Renal cortical epithelial cell (primary cell): ENCODE results near the gene HES2. TPM values are rescaled to one million over a fixed set of nuclear protein-coding genes. Genes with fewer than 3 reads are reported as not detected.
"Not testable (repeated sequence)": the region's sequence is repeated elsewhere in the genome, so short reads cannot be mapped to it uniquely, and the experiment has no call there.

ENCODE experiments used
- DNase-seq: peaks from one replicate; pipeline ENCODE4 v3.0.0-alpha.2; 2011; ENCODE audit warnings: low read depth
- total RNA-seq: library from RNA; depleted of rRNA; stranded (reverse); fragments of >200 nt; gene quantifications from 2 replicates; pipeline ENCODE4 v1.2.3, GENCODE V29; 2014

Gene HES2
- total RNA-seq, 1 donor from 2014 or later = 5.8 TPM

- DNase-seq = no peak
Measured at GRCh38 chr1:6454856-6455751, 35.4 kb upstream of the HES2 start.

GRCh38 chr1:6453895-6454855 lies 34.5 kb upstream of the HES2 start:
- DNase-seq = not testable (repeated sequence)

GRCh38 chr1:6450943-6451373 lies 31.2 kb upstream of the HES2 start:
- DNase-seq = no peak

DNA sequence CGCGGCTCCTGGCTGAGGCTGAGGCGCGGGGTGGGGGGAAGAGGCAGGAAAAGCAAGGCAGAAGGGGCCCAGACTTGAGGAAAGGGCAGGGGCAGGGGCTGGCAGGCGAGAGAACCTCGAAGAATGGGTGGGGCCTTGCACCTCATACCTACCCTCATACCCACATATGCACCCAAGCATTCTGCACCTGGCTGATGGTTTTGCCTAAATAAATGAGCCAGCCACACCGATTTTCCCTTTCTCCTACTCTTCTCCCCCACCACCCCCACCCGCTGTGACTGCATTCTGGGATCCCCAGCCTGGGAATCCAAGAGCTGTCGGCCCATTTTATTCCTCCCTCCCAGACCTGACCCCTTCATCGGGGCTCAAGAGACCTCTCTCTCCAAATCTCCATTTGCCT lies 30.8 kb upstream of the HES2 start:
- DNase-seq = not testable (repeated sequence)

DNA sequence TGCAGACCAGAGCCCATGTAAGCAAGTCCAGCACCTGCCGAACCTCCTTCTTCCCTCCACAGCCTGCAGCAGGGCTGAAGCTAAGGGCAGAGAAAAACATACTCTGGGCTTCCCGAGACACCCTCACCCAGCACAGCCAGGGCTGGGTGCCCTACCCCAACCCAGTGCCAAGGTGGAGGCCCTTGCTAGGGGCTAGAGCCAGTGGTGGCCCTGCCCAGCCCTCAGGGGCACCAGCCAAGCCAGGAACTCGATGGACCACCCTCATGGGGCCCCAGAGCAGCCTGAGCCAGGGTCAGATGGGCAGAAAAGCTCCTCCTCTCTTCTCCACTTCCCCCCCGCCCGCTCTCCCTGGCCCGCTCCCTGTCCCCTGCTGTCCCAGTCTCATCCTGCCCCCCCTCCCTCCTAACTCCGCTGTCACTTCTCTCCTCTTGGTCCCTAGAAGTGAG lies 30.3 kb upstream of the HES2 start:
- no peak for DNase-seq

DNA sequence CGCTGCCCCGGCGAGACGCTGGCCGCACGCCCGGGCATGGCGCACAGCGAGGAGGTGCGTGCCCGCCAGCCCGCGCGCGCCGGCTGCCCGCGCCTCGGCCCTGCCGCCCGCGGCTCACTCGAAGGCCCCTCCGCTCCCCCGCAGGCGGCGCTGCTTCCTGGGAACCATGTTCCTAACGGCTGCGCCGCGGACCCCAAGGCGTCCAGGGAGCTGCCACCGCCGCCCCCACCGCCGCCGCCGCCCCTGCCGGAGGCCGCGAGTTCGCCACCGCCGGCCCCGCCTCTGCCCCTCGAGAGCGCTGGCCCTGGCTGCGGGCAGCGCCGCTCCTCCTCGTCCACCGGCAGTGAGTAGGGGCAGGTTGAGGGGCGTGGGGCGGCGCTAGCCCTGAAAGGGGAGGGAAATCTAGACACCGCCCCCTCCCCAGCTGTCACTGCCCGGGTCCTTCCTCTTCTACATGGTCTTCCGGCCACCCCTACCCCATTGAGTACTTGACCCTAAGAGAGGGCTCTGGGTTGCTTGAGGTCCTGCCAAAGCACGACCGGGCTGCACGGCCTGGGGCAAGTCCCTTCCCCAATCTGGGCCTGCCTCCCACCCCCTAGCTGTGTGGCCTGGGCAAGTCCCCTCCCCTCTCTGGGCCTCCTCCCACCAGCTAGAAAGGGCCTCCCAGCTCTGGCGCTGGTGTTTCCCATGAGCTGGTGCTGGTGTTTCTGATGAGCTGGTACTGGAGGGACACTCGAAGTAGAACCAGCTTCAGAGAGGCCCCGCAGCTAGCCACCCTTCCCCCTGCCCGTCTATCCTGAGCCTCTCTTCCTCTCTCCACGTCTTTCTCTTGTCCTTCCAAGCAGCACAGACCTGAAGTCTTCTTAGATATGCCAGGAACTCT lies 29.3 kb upstream of the HES2 start:
- DNase-seq = no peak

GRCh38 chr1:6447818-6448748 lies 28.4 kb upstream of the HES2 start:
- DNase-seq = no peak

DNA sequence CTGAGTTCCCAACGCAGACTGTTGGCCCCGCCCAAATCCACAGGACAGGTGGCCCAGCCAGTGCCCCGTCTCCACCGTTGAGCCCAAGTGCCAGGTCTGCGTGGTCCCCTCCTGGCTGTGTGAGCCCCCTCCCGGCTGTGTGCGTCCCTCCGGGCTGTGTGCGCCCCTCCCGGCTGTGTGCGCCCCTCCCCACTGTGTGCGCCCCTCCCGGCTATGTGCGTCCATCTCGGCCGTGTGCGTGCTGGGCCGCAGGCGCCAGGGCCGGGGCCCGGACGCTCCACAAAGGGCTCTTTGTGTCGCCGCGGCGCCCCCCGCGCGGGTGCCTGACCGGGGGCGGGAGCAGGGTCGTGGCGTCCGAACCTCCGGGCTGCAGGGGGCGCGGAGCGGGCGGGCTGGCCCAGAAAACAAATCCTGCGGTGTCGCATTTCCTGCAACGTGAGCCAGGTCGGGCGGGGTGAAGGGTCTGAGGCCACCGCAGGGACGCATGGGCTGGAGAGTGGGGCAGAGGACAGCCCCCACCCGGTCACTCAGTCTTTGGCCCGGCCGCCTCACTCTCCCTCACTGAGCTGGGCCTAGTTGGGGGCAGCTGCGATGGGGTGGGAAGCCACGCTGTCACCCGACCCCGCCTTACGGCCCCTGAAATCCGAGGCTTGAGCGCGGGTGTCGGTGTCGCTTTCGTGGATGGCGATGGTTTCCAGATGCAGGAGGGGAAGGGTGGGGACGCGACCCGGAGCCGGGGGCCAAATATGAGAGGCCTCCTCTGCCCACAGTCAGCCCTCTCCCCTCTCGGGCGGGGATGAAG lies 27.5 kb upstream of the HES2 start:
- no peak for DNase-seq

GRCh38 chr1:6446665-6447015 lies 26.9 kb upstream of the HES2 start:
- no peak for DNase-seq

DNA sequence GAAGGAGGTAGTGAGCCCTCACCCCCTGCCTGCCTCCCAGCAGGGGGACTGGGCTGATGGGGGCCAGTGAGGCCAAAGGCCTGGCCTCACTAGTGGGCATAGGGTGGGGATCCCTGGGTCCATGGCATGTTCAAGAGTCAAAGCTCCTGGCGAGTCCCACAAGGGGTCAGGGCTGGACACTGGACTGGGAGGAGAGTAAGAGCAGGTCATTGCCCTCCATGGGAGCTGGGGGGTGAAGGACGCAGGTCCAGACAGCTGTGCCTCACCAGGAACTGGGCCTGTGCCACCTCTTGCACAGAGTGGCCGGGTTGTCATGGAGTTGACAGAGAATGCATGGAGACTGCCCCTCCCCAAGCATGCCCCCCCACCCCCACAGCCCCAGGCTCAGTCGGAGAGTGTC lies 26.2 kb upstream of the HES2 start:
- not testable (repeated sequence) for DNase-seq

DNA sequence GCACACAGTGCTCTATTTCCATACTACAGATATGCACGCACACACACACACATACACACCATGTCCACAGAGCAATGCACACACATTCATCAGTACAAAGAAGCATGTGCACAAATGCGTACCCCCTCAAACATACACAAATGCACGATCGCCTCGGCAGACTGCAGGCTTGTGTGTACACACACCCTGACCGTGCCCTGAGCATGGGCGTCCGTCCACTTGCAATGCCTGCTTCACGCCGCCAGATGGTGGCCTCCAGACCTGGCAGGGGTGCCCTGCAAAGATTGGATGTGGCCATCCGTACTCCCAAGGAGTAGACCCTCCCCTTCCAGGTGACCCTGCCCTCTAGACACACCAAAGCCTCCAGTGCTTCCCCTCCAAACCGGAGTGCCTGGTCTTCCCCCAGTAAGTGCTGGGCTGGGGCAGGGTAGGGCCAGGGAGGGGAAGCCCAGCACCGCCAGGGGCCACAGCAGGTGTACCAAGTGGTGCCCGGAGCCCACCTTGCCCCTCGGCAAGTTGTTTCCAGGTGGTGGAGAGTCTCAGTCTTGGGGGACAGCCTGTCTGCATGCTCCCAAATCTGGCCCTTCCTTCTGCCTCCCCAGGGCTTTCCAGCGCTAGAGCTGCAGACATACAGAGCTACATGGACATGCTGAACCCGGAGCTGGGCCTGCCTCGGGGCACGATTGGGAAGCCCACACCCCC lies 25.5 kb upstream of the HES2 start:
- no peak for DNase-seq

DNA sequence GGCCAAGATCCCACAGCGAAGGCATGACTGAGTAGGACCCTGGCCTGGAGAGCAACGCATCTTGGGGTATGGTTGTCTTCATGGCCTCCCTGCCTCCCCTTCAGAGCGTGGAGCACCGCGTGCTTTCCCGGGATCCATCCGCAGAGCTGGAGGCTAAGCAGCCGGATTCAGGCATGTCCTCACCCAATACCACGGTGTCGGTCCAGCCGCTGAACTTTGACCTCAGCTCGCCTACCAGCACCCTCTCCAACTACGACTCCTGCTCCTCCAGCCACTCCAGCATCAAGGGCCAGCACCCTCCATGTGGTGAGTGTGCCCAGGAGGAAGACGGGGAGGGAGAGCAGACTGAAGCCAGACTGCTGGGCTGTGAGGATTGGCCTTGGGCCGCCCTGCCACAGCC lies 24.7 kb upstream of the HES2 start:
- no peak for DNase-seq

- no peak for DNase-seq
Measured at GRCh38 chr1:6443339-6444115, 23.8 kb upstream of the HES2 start.

- no peak for DNase-seq
Measured at GRCh38 chr1:6441586-6441985, 21.9 kb upstream of the HES2 start.

- no peak for DNase-seq
Measured at GRCh38 chr1:6440198-6441126, 20.7 kb upstream of the HES2 start.

- DNase-seq = peak; percentile 60
Measured at GRCh38 chr1:6438047-6438525, 18.4 kb upstream of the HES2 start.
